DMS53 (cell line): ENCODE measurements around the gene CBARP.
A peak's percentile ranks its signal among the peaks of the same experiment; 100 is the strongest.

ENCODE experiments used
- DNase-seq: peaks from one replicate; lab custom pipeline; 2025; lab: John Stamatoyannopoulos, UW

The CBARP gene

DNA sequence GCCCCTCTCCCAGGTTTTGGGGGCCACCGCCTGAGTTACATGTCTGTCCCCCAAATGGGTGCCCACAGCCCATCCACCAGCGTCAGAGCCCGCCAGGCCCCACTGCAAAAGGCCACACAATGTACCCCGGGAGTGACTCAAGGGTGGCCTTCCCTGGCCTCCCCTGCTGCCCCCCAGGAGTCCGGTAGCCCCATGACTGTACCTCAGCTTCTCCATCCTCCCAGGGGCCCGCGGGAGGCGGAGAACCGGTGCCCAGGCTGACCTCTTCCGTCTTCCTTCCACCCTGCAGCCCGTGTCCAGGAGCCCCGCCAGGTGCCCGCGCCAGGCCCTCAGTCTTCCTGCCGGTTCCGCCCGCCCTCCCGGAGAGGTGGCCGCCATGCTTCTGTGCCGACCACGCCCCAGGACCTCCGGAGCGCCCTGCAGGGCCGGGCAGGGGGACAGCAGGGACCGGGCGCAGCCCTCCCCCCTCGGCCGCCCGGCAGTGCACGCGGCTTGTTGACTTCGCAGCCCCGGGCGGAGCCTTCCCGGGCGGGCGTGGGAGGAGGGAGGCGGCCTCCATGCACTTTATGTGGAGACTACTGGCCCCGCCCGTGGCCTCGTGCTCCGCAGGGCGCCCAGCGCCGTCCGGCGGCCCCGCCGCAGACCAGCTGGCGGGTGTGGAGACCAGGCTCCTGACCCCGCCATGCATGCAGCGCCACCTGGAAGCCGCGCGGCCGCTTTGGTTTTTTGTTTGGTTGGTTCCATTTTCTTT is 10.3 kb downstream of the CBARP start:
- DNase-seq = no peak

DNA sequence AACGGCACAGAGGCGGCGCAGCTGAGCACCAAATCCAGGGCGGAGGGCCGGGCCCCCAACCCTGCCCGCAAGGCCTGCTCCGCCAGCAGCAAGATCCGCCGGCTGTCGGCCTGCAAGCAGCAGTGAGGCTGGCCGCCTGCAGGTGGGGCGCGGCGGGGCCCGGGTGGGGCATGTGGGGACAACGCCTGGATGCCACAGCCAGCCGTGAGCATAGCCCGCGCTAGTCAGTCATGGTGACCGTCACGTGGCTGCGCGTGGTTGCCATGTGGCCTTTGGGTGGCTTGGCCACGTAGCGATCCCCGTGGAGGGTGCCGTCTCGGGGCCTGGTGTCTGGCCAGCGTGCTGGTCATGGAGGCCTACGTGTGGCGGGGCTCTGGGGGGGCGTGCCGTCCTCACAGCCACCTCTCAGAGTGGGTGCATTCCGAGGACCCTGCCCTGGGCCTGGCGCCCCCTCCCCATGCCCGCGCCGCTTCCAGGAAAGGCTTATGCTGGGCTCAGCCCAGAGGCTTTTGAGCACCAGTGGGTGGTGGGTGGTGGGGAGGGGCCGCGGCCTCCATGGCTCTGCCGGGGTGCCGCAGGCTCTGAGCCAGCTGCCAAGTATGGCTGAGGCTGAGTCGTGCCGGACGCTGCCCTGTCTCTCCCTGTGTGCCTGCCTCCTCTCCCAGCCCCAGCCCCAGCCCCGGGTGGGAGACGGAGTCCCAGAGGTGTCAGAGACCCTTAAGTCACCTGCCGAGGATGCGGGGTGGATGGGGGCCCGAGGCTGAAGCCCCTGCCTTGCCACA is 11.1 kb downstream of the CBARP start:
- DNase-seq = no peak

DNA sequence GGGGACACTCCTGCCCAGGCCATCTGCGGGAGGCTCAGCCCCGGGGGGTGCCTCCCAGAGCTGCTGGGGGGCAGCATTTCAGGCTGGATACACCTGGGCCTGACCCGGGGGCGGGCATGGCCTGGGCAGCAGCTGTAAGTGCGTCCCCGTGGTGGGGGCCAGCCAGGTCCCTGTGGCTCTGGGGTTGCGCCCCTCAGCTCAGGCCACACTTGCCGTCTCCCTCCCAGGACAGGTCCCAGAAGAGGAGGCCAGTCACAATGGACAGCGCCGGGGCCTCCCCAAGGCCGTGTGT is 11.6 kb downstream of the CBARP start:
- no peak for DNase-seq

DNA sequence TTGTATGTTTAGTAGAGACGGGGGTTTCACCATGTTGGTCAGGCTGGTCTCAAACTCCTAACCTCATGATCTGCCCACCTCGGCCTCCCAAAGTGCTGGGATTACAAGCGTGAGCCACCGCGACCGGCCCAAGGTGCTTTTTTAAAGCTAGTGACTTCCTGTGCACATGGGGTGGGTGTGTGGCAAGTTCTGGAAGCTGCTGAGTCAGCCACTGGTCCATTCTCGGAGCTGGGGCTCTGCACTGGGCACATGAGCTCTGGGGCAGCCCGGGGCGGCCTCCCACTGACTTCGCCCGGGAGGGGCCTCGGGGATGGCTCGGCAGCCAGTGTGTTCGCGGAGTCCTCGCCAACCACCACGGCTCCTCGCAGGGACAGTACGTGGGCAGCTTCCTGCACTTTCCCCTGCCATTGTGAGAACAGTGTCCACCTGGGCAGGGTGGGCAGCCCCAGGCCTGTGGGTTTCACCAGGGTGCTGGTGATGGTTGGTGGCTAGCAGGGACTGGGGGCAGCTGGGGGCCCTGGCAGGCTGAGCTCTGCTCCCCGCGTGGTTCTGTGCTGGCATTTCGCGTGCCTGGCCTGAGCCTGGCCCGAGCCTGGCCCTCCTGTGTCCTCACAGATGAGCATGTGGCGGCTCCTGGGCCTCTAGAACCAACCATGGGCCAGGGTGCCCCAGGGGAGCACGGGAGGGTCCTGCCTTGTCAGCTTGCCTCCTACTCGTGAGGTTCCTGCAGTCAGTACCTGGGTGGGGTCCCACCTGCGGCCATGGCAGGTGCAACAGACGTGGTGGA is 12.2 kb downstream of the CBARP start:
- no peak for DNase-seq

DNA sequence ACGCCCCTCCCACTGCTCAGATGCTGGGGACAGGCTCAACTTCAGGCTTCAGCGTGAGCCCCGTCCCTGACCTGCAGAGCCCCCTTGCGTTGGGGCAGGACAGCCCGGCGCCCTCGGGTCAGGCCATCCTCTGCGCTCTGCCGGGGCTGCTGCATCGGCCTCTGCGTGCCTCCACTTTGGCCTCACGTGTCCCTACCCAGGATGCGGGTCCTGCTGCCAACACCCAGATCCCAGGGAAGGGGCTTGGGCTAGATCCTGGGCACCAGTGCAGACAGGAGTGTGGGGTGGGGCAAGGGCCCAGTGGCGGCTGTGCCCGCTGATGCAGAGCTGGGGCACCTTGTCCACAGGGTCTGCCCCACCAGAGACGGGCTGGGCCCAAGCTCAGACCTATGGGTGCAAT is 13.0 kb downstream of the CBARP start:
- DNase-seq = no peak

DNA sequence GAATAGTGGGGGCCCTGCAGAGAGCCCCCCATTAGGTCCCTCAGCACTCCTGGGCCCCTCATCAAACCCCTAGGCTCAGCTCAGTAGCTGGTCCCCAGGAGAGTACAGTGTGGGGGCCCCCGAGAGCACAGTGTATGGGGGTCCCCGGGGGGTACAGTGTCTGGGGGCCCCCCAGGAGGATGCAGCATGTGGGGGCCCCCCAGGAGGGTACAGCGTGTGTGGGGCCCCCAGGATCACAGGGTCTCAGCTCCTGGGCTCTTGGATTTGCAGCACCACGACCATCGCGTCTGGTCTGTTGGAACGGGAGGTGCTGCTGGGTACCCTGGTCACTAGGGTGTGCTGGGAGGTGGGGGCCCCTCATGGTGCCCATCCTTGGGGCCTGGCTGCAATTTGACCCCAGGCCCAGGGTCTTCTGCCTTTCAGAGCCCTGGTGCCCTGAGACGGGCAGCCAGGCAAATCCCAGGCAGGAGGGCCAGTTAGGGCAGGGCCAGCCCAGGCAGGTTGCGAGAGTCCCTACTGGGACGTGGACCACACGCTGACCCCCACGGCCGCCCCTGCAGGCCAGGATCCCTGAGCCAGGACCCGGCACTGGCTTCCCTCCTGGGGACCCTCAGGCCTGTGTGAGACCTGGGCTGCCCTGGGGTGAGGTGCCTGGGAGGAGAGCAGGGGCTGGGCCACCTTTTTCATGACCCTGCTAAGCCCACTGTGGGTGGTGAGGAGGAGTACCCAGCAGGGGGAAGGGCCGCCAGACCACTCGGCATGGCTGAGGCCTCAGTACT is 13.6 kb downstream of the CBARP start:
- DNase-seq = no peak

DNA sequence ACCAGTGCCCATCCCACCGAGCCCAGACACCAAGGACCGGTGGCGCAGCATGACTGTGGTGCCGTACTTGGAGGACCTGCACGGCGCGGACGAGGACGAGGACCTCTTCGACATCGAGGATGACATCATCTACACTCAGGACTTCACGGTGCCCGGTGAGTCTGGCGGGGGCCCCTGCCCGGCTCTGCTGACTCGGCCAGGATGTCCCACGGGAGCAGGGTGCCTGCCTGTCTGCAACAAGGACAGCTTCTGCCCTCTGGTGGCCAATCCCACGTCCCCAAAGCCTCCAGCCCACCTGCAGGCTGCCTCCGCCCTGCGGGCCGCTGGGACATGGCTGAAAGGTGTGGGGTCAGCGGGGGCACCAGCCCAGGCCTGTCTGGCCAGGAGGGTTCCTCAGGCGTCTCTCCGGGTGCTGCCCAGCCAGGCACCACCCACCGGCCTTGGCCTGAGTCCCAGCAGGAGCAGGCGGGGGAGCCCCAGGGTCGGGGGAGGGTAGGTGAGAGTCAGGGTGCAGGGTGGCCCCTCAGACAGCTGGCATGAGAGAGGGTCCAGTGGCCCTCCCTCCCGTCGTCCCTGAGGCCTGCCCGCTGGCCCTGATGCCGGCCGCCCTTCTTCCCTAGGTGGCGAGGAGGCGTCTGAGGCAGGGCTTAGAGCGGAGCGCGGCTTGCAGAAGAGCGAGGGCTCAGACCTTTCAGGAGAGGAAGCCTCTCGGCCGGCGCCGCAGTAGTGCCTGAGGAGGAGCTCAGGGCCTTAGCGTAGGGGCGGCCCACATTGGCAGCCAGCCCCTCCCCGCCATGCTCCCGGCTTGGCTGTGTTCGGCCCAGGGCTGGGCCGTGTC is 14.6 kb downstream of the CBARP start:
- peak; percentile 46 for DNase-seq

DNA sequence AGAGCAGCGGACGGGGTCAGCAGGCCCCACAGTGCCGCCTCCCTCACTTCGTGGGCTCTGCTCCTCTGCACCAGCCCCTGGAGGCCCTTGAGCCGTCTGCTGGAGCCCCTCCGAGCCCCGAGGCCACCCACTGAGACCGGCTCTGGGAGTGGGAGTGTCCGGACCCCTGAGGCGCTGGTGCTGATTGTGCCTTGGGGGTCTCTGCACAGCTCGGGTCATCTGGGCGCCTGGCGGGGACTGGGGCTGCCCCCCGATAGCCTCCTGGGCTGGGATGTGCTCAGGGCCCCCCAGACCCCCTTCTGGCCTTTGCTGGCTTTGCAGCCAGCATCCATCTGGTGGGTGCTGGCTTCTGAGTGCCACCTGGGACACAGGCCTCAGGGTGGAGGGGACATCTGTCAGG is 15.4 kb downstream of the CBARP start:
- no peak for DNase-seq

DNA sequence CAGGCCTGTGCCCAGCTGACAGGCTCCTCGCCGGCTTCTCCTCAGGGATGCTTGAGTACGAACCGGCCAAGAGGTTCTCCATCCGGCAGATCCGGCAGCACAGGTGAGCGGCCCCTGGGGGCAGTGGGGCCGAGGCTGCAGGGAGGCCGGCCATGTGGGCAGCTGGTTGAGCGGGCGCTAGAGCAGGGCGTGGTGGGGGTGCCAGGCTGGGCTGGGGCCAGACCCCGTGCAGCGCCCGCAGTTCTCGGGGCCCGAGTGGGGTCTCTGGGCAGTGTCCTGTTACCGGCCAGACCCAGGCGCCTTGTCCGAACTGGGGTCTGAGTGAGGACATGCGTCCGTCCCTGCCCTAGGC is 15.9 kb downstream of the CBARP start:
- no peak for DNase-seq

DNA sequence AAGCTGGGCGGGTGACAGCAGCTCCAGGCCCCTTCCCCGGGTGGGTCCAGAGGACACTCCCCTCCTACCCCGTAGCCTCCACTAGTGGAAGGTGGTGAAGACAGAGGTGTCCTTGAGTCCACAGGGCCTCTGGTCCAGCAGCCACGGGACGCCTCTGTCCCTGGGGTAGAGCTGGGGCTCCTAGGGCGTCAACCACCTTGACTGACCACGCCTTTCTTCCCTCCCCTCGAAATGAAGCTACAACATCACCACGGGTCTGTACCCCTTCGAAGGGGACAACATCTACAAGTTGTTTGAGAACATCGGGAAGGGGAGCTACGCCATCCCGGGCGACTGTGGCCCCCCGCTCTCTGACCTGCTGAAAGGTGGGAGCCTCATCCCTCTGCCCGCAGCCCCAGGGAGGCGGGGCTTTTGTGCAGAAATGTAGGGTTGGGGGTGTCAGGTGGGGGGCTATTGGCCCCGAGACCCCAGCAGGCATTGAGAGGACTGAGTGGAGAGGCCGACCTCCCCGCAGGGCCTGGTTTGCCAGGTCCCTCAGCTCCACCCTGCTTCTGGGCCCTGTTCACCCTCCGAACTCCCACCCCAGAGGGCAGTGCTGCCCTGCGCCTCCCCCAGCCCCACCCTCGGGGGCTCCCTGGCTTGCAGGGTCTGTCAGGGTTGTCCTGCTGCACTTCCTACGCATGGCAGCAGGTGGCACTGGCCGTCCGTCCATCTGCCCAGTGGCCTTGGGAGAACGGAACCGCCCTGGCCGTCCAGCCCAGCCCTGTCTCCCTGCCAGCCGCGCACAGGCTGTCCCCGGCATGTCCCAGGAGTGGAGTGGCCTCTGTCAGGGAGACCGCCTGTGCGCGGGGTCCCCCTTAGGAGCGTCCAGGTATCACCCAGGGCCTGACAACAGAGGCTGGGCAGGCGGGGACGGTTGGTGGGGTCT is 16.6 kb downstream of the CBARP start:
- peak; percentile 61 for DNase-seq

DNA sequence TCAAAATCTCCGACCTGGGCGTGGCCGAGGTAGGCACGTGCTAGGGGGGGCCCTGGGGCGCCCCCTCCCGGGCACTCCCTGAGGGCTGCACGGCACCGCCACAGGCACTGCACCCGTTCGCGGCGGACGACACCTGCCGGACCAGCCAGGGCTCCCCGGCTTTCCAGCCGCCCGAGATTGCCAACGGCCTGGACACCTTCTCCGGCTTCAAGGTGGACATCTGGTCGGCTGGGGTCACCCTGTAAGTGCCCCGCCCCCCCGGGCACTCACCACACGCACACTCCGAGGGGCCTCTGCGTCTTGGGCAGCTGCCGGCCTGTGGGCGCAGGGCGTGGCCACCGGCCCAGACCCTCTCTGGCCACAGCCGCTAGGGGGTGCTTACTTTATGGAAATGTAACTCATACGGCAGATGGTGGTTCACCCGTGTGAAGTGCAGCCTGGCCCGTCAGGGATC is 17.3 kb downstream of the CBARP start:
- DNase-seq = peak; percentile 32

DNA sequence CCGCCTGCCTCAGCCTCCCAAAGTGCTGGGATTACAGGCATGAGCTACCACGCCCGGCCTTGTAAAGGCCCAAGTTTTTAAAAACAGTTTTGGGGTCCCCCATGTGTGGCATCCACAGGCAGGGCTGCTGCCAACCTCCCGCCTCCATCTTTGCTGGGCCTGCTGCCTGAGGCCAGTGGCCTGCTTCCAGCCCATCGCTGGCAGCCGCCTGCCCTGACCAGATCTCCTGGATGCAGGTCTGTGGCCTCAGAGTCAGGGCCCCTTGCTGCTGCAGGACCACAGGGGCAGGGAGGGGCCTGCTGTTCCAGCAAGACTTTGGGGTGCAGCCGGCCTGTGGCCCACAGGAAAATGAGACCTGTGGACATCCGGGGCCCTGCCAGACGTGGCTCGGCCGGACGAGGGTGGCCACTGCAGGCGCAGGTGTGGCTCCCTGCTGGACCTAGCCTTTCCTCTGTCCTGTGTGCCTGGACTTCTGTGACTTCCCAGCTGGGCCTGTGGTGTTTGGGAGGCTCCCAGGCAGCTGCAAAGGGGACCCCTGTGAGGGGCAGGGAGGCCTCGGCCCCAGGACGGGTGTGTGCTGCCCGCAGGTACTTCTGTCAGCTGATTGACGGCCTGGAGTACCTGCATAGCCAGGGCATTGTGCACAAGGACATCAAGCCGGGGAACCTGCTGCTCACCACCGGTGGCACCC is 17.9 kb downstream of the CBARP start:
- no peak for DNase-seq

DNA sequence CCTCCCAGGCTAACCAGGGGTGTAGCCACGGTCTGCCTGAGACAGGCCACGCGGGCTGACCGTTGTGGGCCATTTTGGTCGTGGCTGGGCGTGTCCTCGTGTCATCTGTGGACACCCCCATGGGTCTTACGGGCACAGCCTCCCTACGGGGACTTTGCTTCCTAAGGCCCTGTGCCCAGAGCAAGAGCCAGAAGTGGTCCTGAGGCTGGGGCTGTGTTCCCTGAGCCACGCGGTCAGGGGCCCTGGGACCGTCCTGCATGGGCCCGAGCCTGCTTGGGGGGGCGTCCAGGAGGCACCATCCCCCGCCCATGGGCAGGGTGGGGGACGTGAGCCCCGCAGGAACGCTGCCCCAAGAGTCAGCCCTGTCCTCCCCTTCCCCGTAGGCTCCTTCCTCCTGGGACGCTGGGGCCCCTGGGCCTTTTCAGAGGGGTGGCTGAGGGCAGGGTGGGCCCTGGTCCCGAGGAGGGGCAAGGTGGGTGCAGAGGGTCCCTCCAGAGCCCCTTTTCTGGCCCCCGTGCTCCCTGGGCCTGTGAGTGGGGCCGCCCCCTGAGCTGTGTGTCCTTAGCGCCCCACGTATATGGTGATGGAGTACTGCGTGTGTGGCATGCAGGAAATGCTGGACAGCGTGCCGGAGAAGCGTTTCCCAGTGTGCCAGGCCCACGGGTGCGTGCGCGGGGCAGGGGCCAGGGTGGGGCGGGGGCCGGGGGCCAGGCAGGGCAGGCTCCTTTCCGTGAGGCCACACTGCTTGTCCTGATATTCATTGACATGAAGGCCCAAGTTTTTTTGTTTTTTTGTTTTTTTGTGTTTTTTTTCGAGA is 18.8 kb downstream of the CBARP start:
- DNase-seq = no peak

DNA sequence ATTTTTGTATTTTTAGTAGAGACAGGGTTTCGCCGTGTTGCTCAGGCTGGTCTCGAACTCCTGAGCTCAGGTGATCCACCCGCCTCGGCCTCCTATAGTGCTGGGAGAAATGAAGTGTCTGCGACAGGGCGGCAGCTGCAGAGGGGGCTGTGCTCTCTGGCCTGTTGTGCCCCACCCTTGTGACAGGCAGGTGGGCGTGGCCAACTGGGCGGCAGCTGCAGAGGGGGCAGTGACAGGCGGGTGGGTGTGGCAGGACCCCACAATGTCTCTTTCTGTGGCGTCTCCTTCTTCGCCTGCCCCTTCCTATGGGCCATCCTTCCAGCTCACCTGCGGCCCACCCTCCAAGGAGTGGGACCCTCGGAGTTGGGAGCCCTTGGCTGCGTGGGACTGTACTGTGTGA is 20.4 kb downstream of the CBARP start:
- no peak for DNase-seq

DNA sequence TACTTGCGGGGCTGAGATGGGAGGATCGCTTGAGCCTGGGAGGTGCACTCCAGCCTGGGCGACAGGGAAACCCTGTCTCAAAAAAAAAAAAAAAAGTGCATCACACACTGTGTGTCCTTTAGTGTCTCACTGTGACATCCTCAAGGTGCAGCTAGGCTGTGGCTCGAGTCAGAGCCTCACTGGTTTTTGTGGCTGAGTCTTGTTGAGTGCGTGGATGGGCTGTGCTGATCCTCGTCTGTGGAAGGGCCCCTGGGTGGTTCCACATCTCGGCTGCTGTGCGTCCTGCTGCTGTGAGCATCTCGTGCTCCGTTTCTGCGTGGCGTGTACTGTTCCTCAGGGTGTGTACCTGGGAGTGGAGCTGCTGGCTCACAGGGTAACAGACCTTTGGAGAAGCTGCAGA is 21.0 kb downstream of the CBARP start:
- DNase-seq = no peak

DNA sequence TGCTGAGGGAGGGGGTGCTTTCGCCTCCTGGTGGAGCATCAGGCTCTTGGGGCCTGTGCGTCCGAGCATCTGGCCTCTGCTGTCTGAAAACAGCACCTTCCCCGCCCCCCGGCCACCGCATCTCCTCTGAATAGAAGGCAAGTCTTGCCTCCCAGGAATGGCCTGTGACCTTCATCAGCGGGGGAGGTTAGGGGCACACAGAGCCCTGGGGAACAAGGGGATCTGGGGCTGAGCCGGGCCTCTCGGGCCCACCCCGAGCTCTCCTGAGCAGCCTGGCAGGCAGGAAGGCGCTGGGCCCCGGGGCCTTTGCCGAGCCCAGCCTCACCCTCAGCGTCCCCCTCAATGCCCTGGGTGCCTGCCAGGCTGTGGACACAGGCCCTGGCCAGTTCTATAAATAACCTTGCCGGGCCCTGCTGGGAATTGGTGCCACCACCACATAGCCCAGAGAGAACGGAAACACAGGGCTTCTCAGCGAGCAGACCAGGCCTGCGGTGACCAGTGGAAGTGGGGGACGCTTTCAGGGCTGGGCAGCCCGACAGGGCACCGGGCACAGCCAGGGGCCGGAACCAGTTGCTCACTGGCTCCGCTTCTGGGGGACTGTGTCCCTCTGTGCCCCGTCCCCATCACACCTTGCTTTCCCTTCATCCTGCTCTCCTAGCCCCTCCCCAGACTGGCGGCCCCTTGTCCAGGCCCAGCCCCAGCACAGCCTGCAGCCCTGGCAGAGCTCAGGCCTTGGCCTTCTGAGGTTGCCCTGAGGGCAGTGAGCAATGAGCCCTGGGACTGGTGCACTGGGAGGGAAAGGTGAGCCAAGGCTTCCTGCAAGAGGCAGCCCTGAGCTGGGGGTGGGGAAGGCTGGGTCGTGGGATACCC is 22.7 kb downstream of the CBARP start:
- DNase-seq = no peak

DNA sequence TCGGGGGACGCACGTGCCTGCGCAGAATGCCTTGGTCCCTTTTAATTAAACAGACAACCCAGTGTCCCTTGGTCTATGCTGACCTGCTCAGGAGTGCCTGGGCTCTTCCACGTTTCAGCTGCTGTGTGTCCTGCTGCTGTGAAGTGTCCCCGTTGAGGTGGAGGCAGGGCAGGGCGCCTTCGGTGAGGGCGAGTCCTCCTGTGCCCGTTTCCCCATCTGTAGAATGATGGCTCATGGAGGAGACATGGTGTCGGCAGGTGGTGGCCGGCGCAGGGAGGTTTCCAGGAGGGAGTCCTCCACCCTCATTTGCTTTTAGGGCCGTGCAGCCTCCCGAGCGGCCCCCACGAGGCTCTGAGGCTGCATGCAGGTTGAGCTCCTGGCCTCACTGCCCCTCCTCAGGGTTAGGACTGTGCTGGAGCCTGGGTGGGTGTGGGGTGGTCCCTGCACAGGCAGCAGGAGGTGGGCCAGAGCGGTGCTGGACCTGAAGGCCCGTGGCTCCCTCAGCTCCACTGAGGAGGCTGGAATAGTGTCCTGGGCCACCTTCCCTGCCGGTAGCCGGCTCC is 23.4 kb downstream of the CBARP start:
- no peak for DNase-seq
